ENCODE data around the gene MOB1B.
"Not testable (repeated sequence)": the region's sequence is repeated elsewhere in the genome, so short reads cannot be mapped to it uniquely, and the experiment has no call there.

MOB1B gene

GRCh38 chr4:70901984-70902576 is at the start of gene MOB1B:
TSS of gene MOB1B (plus strand) at chr4:70902369. CDS start at chr4:70902537, 168 bp downstream.
- peak; percentile 78 for DNase-seq (ENCODE audit: low spot score)

DNA sequence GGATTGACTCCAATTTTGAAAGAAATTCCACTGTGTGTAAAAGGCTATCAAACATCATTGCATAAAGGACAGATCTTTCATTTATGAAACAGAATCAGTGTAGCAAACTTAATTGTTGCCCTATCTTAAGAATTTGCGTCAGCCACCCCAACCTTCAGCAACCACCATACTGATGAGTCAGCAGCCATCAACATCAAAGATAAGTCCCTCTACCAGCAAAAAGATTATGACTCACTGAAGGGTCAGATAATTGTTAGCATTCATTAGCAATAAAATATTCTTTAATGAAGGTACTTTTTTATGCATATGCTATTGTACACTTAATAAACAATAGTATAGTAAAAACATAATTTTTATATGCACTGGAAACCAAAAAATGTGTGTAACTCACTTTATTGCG is 46.7 kb upstream of the MOB1B start:
- DNase-seq (ENCODE audit: low spot score) = no peak

DNA sequence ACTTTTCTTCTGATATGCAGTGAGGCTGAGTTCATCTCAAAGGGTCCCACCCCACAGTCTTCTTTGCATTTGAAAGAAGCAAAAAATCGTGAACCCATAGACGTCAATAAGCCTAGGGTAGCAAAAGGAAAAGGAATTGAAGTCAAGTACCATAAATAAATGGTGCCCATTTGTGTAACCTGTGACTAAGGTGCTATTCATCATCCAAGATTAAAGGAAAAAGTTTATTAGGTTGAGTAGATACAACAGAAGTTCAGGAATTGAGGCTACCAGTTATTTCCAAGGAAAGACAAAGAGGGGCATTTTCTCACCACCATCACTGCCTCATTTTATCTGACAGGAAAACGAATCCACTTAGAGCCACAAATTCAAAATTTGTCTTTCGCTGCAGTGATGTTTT is 43.7 kb upstream of the MOB1B start:
- DNase-seq (ENCODE audit: low spot score) = no peak

- no peak for DNase-seq (ENCODE audit: low spot score)
Measured at GRCh38 chr4:70859066-70859465, 43.1 kb upstream of the MOB1B start.

- no peak for DNase-seq (ENCODE audit: low spot score)
Measured at GRCh38 chr4:70863099-70863790, 38.9 kb upstream of the MOB1B start.

GRCh38 chr4:70868778-70869177 is 33.4 kb upstream of the MOB1B start:
- DNase-seq (ENCODE audit: low spot score) = no peak

DNA sequence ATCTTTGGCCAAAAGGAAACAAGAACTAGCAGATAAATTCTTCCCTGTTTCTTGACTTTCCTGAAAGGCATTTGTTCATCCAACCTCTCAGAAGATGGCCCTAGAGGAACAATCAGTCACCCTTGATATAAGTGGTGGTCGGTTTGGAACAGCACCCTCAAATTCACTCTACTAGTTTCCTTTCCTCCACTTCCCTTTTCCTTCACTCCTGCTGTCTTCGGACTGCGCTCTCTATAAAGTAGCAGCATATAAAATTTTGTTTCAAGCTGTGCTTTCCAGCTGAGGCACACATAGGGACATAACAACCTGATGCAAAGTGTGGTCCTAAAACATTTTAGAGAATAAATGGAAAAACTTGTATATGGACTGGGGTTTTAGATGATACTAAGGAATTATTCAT is 29.0 kb upstream of the MOB1B start:
- DNase-seq (ENCODE audit: low spot score) = no peak

DNA sequence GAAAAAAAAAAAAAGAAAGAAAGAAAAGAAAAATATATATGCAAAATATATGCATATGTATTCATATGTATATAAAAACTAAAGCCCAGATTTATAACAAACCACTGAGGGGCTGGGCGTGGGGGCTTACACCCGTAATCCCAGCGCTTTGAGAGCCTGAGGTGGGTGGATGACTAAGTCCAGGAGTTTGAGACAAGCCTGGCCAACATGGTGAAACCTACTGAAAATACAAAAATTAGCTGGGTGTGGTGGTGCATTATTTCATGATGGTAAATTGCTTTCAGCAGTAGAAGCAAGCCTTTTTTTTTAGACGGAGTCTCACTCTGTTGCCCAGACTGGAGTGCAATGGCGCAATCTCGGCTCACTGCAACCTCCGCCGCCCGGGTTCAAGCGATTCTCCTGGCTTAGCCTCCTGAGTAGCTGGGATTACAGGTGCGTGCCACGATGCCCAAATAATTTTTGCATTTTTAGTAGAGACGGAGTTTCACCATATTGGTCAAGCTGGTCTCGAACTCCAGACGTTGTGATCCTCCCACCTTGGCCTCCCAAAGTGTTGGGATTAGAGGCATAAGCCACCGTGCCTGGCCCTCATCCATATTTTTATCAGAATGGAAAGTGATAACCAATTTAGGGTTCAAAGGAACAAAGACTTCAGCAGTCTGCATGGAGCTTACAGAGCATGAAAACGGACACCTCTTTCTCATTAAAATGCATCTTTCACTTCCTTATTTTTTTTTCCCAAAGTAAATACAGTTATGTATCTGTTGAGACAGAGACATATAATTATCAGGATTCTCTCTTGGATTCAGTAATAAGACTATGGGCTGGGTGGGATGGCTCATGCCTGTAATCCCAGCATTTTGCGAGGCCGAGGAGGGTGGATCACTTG is 27.7 kb upstream of the MOB1B start:
- no peak for DNase-seq (ENCODE audit: low spot score)

- DNase-seq (ENCODE audit: low spot score) = no peak
Measured at GRCh38 chr4:70877556-70877955, 24.6 kb upstream of the MOB1B start.

- DNase-seq (ENCODE audit: low spot score) = no peak
Measured at GRCh38 chr4:70880739-70881138, 21.4 kb upstream of the MOB1B start.

- DNase-seq (ENCODE audit: low spot score) = no peak
Measured at GRCh38 chr4:70885174-70885573, 17.0 kb upstream of the MOB1B start.

GRCh38 chr4:70892086-70892769 is 9.9 kb upstream of the MOB1B start:
- no peak for DNase-seq (ENCODE audit: low spot score)

GRCh38 chr4:70893790-70894189 is 8.4 kb upstream of the MOB1B start:
- no peak for DNase-seq (ENCODE audit: low spot score)

- no peak for DNase-seq (ENCODE audit: low spot score)
Measured at GRCh38 chr4:70895405-70895804, 6.8 kb upstream of the MOB1B start.

DNA sequence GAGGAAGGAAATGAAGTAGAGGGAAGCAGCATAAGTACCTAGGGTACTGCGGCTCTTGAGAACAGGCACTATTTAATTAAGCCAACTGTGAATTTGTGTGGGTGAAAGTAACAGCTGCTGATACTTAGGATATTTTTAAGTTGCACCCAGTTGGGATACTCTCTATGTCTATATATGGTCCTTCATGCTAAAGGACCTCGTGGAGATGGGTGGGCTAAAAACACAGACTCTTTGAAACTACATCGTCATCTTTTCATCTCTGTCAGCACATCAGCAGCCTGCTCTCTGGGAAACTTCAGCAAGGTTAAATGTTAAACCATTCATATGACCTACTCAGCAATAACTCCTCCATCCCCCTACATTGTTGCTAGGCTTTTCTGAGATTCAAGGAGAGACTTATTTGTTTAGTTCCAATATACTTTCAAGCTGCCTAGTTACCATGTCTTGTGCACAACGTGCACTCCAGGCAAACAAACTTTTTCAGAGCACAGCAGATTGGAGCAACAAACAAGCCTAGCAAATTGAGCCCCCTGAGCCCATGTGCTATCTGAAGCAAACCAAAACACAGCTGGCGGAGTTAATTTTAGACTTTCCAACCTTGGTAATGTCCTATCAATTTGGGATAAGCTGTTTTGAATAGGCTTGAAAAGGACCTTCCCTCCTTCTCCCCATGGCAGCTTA is 6.2 kb upstream of the MOB1B start:
- DNase-seq (ENCODE audit: low spot score) = no peak

DNA sequence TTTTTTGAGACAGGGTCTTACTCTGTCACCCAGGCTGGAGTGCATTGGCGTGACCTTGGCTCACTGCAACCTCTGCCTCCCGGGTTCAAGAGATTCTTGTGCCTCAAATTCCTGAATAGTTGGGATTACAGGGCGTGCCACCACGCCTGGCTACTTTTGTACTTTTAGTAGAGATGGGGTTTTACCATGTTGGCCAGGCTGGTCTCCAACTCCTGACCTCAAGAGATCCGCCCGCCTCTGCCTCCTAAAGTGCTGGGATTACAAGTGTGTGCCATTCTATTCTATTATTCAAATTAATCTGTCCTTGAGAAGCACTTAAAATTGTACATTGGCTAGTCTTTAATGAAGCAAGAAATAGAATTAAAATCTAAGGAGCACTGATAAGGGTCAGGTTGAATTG is 3.6 kb upstream of the MOB1B start:
- not testable (repeated sequence) for DNase-seq (ENCODE audit: low spot score)

DNA sequence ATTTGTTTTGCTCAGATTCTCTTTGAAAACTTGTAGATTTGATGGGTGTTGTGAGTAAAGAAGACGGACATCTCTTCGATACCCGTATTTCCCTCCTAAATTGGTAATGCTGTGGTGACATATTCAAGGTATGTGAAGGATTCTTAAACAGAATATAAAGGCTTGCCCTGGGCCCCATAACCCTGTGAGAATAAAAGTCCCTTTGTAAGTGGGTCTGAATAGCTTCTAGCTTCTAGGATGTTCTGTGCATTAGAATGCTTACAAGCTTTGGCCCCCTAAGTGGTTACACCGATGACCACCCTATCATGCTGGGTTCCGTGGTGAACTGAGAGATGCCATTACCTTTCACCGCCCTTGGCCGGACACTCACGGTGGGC is 574 bp upstream of the MOB1B start:
- DNase-seq (ENCODE audit: low spot score) = peak; percentile 4

- peak; percentile 21 for DNase-seq (ENCODE audit: low spot score)
Measured at GRCh38 chr4:70902577-70903290, 565 bp downstream of the MOB1B start.

DNA sequence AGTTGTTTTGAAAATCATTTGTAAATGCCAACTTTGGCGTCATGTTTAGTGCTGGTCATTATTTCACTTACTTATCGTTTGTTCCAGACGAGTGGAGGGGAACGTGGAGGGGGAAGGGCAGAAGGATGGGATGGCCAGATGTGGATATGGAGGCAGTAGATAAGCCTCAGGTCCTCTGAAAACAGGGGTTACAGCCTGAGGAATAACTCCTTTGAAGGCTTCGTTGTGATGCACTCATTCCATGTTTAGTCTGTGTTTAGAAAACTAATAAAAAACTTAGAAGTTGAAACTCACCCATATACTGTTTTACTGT is 1.1 kb downstream of the MOB1B start:
- peak; percentile 5 for DNase-seq (ENCODE audit: low spot score)

- DNase-seq (ENCODE audit: low spot score) = no peak
Measured at GRCh38 chr4:70908993-70909556, 6.9 kb downstream of the MOB1B start.

DNA sequence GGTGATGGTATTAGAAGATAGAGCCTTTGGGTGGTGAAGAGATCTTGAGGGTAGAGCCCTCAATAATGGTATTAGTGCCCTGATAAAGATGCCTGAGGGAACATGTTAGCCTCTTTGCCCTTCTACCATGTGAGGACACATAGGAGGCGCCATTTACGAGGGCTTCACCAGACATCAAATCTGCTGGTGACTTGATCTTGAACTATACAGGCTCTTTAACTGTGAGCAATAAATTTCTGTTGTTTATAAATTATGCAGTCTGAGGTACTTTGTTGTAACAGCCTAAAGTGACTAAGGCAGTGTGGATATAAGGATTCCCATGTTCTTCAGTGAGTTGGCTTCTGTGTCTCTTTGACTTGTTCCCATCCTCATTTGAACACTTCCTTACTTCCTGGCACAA is 11.8 kb downstream of the MOB1B start:
- no peak for DNase-seq (ENCODE audit: low spot score)

All from kidney capillary endothelial cell (primary cell).